Neural cell (in vitro differentiated cells): ENCODE results near the gene PEAR1.

Experiments used
- EP300 ChIP-seq: fragments of 450-650 bp; conservative IDR thresholded peaks from 2 replicates; pipeline ENCODE4 v1.6.1; 2014; ENCODE audit warnings: antibody characterized with exemption, mild to moderate bottlenecking, moderate library complexity; ENCODE audit not compliant: poor library complexity, severe bottlenecking
- EZH2 ChIP-seq: fragments of 200-600, 300-800 bp; shearing (Covaris generic), sonication (generic); IDR thresholded peaks from 2 replicates; pipeline ENCODE4 v1.6.1; 2014; ENCODE audit warnings: antibody characterized with exemption, low read length, borderline replicate concordance, mild to moderate bottlenecking; ENCODE audit not compliant: insufficient read depth, poor library complexity, severe bottlenecking
- POLR2AphosphoS5 ChIP-seq: IDR thresholded peaks from 2 replicates; pipeline ENCODE4 v1.6.1; 2012
- RAD21 ChIP-seq: fragments of 450-650 bp; conservative IDR thresholded peaks from 2 replicates; pipeline ENCODE4 v1.6.1; 2014; ENCODE audit warnings: antibody characterized with exemption, mild to moderate bottlenecking, moderate library complexity
- TAF1 ChIP-seq: IDR thresholded peaks from 2 replicates; pipeline ENCODE4 v1.6.1; 2012; ENCODE audit warnings: low read depth
- TF ChIP-seq, protein P1 (sequence below): fragments of 450-650 bp; IDR thresholded peaks from 2 replicates; pipeline ENCODE4 v1.5.1; 2014; ENCODE audit warnings: antibody characterized with exemption, mild to moderate bottlenecking, moderate library complexity; ENCODE audit not compliant: poor library complexity, severe bottlenecking

DNA sequence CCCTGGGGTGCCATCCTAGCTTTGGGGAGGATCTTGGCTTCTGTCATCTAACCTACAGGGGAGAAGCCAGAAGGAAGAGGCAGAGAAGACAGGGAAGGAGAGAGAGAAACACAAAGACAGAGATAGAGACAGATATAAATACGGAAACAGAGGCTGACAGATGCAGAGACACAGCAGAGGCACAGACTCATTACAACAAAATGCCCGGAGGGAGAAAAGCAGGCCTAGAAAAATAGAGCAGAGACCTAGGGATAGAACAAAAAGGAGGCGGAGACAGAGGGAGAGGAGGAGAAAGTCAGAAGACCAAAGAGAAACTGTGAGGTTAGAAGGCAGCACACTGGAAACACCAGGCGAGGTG, 1.9 kb downstream of the PEAR1 start:
- TF ChIP-seq, protein P1, sequence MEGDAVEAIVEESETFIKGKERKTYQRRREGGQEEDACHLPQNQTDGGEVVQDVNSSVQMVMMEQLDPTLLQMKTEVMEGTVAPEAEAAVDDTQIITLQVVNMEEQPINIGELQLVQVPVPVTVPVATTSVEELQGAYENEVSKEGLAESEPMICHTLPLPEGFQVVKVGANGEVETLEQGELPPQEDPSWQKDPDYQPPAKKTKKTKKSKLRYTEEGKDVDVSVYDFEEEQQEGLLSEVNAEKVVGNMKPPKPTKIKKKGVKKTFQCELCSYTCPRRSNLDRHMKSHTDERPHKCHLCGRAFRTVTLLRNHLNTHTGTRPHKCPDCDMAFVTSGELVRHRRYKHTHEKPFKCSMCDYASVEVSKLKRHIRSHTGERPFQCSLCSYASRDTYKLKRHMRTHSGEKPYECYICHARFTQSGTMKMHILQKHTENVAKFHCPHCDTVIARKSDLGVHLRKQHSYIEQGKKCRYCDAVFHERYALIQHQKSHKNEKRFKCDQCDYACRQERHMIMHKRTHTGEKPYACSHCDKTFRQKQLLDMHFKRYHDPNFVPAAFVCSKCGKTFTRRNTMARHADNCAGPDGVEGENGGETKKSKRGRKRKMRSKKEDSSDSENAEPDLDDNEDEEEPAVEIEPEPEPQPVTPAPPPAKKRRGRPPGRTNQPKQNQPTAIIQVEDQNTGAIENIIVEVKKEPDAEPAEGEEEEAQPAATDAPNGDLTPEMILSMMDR = no peak
- TF ChIP-seq TAF1 (no peak), POLR2AphosphoS5 (no peak), RAD21 (no peak), EZH2 (no peak), EP300 (no peak)
